IgD-negative memory B cell (primary cell): ENCODE results near the gene ZNF222. TPM values are rescaled to one million over a fixed set of nuclear protein-coding genes. Genes with fewer than 3 reads are reported as not detected.

Experiments used
- H3K27ac Mint-ChIP-seq, 3 donors: one replicate each; pipeline ENCODE4 v1.8.0; 2020 to 2022; ENCODE audit warnings: mild to moderate bottlenecking in 3 of 3, mixed read lengths in 3 of 3, moderate library complexity in 1 of 3
- H3K27me3 Mint-ChIP-seq: one replicate; pipeline ENCODE4 v1.8.0; 2021; ENCODE audit warnings: mixed read lengths
- H3K36me3 Mint-ChIP-seq: one replicate; pipeline ENCODE4 v1.8.0; 2020; ENCODE audit warnings: mild to moderate bottlenecking, mixed read lengths
- H3K4me1 Mint-ChIP-seq, 3 donors: one replicate each; pipeline ENCODE4 v1.8.0; 2020 to 2022; ENCODE audit warnings: mixed read lengths in 3 of 3, mild to moderate bottlenecking in 1 of 3
- H3K4me3 Mint-ChIP-seq, 4 donors: one replicate each; pipeline ENCODE4 v1.8.0; 2020 to 2022; ENCODE audit warnings: mild to moderate bottlenecking in 4 of 4, mixed read lengths in 4 of 4, moderate library complexity in 3 of 4
- H3K9me3 Mint-ChIP-seq, 3 donors: one replicate each; pipeline ENCODE4 v1.8.0; 2020 to 2021; ENCODE audit warnings: mixed read lengths in 3 of 3, mild to moderate bottlenecking in 1 of 3
- polyA plus RNA-seq: library from polyadenylated mRNA; unstranded; fragments of 300-500 nt; fragmentation: Illumina TruSeq; gene quantifications from one replicate; pipeline ENCODE4 v1.2.3, GENCODE V29; 2021

The ZNF222 gene
- 6.2 TPM for polyA plus RNA-seq

DNA sequence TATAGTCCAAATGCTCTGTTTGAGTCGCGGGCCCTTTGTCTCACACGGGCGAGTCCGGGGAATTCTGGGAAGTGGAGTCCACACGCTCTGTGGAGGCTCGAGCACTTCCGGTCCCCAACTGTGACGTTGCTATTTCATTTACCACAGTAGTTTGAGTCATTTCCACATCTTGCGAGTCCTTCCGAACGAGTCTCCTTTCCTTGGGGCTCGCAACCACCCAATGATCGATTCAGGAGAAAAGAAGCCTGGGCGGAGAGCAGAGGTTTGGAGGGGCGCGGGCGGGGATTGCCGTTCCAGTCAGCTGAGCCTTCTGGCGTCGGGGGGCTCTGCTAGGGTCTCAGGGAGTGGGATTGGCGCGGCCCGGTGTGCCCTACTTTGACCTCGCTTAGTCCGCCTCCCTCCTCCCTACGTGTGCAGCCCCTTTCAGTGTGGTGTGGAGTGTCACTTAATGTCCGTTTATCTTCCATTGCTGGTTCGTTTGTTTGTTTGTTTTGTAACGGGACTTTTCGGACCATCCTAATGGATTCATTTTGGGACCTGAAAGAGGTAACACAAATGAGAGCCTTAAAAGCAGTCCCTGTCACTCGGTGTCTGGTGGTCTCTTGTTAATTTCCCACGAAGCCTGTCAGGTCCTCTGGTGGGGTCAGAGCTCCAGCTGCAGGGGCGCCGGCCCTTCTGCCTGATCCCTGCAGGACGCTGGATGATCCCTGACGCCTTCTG lies at the start of gene ZNF222:
Gene ZNF222, plus strand, starts transcription at position 163 of the 720 bp plus-strand sequence. Its CDS starts 58 bp downstream, at position 221.
- Mint-ChIP-seq H3K27ac (peak within 1 kb of the TSS; percentile 39 to 85 (median 49)), H3K4me3 (peak within 1 kb of the TSS; percentile 97 to 99 (median 98)), H3K9me3 (peaks cover 18 to 33% (median 18%) of the 10 kb centered on the region in 3 donors), H3K36me3 (peaks cover 40% of the 10 kb centered on the region), H3K4me1 (peaks cover 14 to 22% (median 14%) of the 10 kb centered on the region in 3 donors), H3K27me3 (peaks cover 4% of the 10 kb centered on the region)

DNA sequence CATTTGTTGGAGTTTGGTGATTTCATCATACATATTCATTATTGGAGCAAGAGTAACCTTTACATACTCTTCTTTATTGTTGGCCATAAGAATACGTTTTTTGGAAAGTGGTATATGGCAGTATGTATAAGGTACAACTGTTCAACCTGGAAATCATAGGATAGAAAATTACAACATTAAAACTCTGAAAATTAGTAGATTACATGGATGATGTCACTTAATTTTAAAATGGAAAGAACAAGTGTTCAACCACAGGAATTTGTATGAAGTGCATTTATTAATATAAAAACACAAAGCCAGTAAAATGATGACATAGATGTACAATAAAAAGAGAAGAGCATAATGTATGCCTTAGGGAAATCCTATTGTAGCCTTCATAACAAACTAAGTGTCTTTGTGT lies 48.4 kb upstream of the ZNF222 start:
- Mint-ChIP-seq H3K27ac (no peak overlapping the region), H3K4me1 (no peaks in the 10 kb centered on the region), H3K27me3 (no peaks in the 10 kb centered on the region), H3K36me3 (peaks cover 9% of the 10 kb centered on the region), H3K4me3 (no peak overlapping the region), H3K9me3 (peaks cover 9 to 43% (median 30%) of the 10 kb centered on the region in 3 donors)

DNA sequence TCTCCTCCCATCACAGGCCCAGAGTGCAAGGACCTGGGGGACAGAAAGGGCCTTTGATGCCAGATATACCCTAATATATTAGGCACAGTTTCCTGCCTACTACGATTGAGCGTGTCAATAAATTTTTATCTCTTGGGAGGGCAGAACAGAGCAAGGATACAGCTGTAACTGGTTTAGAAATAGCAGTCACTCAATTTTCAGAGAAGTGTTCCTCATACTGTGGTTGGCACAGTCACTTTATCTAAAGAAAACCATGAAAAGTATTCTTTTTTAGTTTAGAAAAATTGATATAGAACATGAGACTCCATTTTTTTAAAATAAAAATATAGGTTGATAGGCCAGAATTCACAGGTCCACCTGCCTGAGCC lies 41.7 kb upstream of the ZNF222 start:
- peak overlapping the region in 1 of 3 donors; percentile 97 for H3K27ac Mint-ChIP-seq
- peak overlapping the region; percentile 76 to 97 (median 85) for H3K4me3 Mint-ChIP-seq
- H3K9me3 Mint-ChIP-seq: peaks cover 0 to 9% (median 0%) of the 10 kb centered on the region in 3 donors
- peaks cover 5% of the 10 kb centered on the region for H3K36me3 Mint-ChIP-seq
- H3K4me1 Mint-ChIP-seq: peaks cover 0 to 10% (median 9%) of the 10 kb centered on the region in 3 donors
- H3K27me3 Mint-ChIP-seq: no peaks in the 10 kb centered on the region

DNA sequence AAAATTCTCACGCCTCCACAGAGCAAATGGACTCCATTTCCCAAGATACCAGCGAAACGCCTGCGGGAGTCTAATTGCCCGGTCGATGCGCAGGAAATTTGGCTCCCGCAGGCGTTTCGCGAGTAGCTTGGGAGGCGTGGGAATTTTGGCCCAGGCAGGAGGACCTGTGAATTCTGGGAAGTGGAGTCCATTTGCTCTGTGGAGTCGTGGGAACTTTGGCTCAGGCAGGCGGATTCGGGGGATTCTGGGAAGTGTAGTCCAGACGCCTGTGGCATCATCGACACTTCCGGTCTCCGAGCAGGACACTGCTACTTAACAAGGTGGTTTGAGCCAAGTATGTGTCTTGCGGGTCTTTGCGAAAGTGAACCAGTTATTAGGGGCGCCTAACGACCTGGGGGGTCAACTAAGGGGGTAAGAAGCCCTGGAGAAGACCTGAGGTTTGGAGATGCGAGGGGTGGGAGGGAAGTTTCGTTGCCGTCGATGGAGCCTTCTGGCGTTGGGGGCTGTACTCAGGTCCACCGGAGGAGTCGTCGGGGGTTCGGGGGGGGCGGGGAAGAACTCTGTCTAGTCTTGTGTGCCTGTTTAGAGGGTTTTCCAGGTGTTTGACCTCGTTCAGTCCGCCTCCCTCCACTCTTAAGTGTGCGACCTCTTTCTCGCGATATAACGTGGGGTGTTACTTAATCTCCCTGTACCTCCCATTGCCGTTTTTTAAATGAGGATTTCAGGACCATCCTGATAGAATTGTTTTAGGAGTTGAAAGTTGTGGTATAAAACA lies 41.1 kb upstream of the ZNF222 start, which contains the start of gene ZNF155:
Gene ZNF155, plus strand, starts transcription at position 277 of the 775 bp plus-strand sequence. CDS start 4,356 bp downstream, outside the sequence.
- Mint-ChIP-seq H3K4me1 (peaks cover 0 to 12% (median 9%) of the 10 kb centered on the region in 3 donors), H3K4me3 (peak within 1 kb of the TSS; percentile 94 to 99 (median 98)), H3K9me3 (peaks cover 0 to 15% (median 0%) of the 10 kb centered on the region in 3 donors), H3K27ac (peak within 1 kb of the TSS; percentile 42 to 97 (median 67)), H3K27me3 (no peaks in the 10 kb centered on the region), H3K36me3 (peaks cover 11% of the 10 kb centered on the region)

DNA sequence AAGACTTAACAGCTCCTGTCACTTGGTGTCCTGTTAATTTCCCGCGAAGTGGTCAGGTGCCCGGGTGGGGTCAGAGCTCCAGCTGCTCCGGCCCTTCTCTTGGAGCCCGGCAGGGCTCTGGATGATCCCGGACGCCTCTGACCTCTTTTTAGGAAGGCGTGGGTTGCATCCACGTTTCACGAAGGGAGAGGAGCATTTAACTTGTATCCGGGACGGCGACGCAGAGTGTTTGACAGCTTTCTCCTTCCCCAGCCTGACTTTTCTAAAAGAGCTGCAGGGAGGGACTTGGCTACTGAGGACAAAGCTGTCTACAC lies 40.5 kb upstream of the ZNF222 start:
- H3K27ac Mint-ChIP-seq: peak overlapping the region in 2 of 3 donors; percentile 42 to 97
- peak overlapping the region; percentile 94 to 99 (median 98) for H3K4me3 Mint-ChIP-seq
- H3K4me1 Mint-ChIP-seq: peaks cover 0 to 12% (median 9%) of the 10 kb centered on the region in 3 donors
- peaks cover 16% of the 10 kb centered on the region for H3K36me3 Mint-ChIP-seq
- peaks cover 0 to 15% (median under 1%) of the 10 kb centered on the region in 3 donors for H3K9me3 Mint-ChIP-seq
- no peaks in the 10 kb centered on the region for H3K27me3 Mint-ChIP-seq

DNA sequence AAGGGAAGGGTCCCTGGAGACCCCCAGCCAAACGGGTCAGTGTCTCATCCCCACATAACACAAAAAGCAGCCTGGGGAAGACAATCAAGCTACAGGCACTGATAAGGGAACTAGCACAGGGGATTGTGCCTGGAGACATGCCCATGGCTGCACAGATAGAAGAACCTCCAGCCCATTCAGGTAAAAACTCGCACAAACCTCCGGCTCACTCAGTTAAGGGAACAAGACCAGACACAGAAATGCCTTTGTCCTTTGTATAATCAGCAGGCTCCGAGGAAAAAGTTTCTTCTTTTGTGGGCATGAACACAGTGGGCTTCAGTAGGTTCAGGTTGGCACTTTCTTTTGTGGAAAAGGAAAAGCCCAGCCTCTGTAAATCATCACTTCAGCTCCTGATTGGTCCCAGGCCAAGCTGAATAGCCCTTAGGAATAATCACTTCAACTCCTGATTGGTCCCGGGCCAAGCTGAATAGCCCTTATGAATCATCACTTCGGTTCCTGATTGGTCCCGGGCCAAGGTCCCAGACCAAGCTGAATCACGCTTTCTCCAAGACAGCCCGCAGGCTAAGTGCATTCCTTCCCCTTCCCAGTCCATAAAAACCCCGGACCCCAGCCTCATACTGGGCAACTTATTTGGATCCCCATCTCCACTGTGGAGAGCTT lies 27.4 kb upstream of the ZNF222 start:
- peaks cover 5 to 9% (median 8%) of the 10 kb centered on the region in 3 donors for H3K4me1 Mint-ChIP-seq
- peaks cover 11 to 25% (median 20%) of the 10 kb centered on the region in 3 donors for H3K9me3 Mint-ChIP-seq
- no peak overlapping the region for H3K27ac Mint-ChIP-seq
- peak overlapping the region in 1 of 4 donors; percentile 33 for H3K4me3 Mint-ChIP-seq
- H3K36me3 Mint-ChIP-seq: peaks cover 24% of the 10 kb centered on the region
- H3K27me3 Mint-ChIP-seq: no peaks in the 10 kb centered on the region

DNA sequence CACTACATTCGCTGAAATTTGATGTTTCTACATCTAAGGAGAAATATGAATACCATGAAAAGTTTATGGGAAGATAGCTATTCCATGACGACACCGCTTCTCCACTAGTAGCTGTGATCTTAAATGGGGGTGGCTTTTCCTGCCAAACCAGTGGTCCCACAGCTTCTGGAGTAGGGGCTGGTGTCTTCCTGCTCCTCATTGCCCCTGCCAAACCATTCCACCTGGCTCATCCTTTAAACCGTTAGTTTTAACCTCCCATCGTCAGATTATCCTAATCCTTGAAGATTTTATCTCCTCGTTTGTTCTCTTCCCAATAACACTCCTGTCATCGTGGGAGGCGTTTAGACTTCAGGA lies 23.0 kb upstream of the ZNF222 start:
- Mint-ChIP-seq H3K27me3 (no peaks in the 10 kb centered on the region), H3K36me3 (peaks cover 19% of the 10 kb centered on the region), H3K4me1 (peaks cover 11 to 24% (median 16%) of the 10 kb centered on the region in 3 donors), H3K27ac (peak overlapping the region; percentile 50 to 97 (median 95)), H3K9me3 (peaks cover 12 to 23% (median 20%) of the 10 kb centered on the region in 3 donors), H3K4me3 (peak overlapping the region; percentile 99 to 100 (median 99))

DNA sequence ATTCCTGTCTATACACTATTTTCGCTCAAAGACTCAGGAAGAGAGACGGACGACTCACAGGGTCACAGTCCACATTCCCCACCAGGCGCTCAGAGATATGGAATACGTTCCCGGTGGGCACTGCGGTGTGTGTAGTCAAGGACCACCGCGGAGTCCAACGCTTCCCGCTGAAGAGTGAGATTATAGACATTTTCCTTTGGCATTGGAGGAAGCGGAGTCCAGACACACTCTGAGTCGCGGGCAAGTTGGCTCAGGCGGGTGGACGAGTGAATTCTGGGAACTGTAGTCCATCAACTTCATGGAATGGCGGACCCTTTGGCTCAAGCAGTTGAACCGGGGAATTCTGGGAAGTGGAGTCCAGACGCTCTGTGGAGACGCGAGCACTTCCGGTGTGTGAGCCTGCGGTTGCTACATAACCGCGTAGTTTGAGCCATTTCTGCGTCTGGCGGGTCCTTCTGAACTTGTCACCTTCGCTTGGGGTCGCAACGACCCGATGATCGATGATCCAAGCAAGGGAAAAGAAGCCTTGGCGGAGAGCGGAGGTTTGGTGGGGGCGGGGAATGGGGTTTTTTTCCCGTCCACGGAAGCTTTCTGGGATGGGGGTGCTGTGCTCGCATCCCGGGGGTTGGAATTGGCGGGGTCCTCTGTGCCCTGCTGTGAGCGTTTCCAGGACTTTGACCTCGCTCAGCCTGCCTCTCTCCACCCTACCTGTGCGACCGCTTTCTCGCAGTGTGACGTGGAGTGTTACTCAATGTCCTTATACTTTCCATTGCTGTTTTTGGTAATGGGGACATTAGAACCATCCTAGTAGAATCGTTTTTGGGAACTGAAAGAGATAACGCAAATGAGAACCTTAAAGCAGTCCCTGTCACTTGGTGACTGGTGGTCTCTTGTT lies 22.4 kb upstream of the ZNF222 start, which contains the start of gene ZNF230:
Gene ZNF230, plus strand, starts transcription at position 392 of the 895 bp plus-strand sequence. CDS start 4,122 bp downstream, outside the sequence.
- H3K4me3 Mint-ChIP-seq: peak within 1 kb of the TSS; percentile 99 to 100 (median 99)
- H3K9me3 Mint-ChIP-seq: peaks cover 15 to 26% (median 26%) of the 10 kb centered on the region in 3 donors
- H3K36me3 Mint-ChIP-seq: peaks cover 20% of the 10 kb centered on the region
- peaks cover 11 to 24% (median 16%) of the 10 kb centered on the region in 3 donors for H3K4me1 Mint-ChIP-seq
- H3K27me3 Mint-ChIP-seq: no peaks in the 10 kb centered on the region
- H3K27ac Mint-ChIP-seq: peak within 1 kb of the TSS; percentile 95 to 97 (median 95)

DNA sequence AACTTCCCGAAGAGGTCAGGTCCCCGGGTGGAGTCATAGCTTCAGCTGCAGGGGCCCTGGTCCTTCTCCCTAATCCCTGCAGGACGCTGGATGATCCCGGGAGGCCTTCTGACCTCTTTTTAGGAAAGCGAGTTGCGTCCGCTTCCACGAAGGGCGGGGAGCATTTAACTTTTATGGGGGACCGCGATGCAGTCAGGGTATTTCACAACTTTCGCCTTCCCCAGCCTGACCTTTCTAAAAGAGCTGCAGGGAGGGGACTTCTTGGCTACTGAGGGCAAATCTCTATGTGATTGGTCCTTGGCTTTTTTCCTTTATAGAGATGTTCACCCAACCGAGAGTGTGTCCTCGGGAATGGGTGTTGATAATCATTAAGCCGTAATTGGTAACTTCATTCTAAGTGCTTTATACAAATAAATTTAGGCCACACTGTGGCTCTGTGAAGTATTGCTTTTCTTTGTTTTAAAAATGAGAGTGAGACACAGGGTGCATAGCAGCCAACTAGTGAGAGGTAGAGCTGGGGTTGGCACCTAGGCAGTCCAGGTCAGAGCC lies 21.6 kb upstream of the ZNF222 start:
- peak overlapping the region; percentile 95 to 97 (median 95) for H3K27ac Mint-ChIP-seq

DNA sequence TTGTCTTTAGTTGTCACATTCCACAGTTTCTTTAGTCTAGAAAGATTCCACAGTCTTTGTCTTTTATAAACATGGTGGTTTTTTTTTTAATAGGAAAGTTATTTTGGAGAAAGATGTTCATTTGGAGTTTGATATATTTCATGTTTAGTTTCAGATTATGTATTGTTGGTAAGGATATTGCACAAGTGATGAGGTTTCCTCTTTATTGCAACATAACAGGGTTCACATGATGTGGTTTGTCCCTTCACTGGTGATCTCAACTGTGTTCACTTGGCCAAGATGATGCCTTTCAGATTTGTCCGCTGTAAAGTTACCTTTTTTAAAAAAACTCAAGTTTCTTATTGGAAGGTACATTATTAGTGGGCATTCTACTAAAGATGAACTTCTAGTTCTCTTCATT lies 19.2 kb upstream of the ZNF222 start:
- peaks cover 28 to 47% (median 43%) of the 10 kb centered on the region in 3 donors for H3K9me3 Mint-ChIP-seq
- no peaks in the 10 kb centered on the region for H3K27me3 Mint-ChIP-seq
- H3K36me3 Mint-ChIP-seq: peaks cover 40% of the 10 kb centered on the region
- peak overlapping the region in 2 of 4 donors; percentile 50 to 75 for H3K4me3 Mint-ChIP-seq
- peaks cover 13 to 24% (median 16%) of the 10 kb centered on the region in 3 donors for H3K4me1 Mint-ChIP-seq
- no peak overlapping the region for H3K27ac Mint-ChIP-seq

More for the DNA sequence above, 21.6 kb upstream of the ZNF222 start:
- Mint-ChIP-seq H3K36me3 (peaks cover 24% of the 10 kb centered on the region), H3K4me3 (peak overlapping the region; percentile 99 to 100 (median 99)), H3K4me1 (peaks cover 11 to 24% (median 16%) of the 10 kb centered on the region in 3 donors), H3K9me3 (peaks cover 16 to 29% (median 27%) of the 10 kb centered on the region in 3 donors), H3K27me3 (no peaks in the 10 kb centered on the region)

DNA sequence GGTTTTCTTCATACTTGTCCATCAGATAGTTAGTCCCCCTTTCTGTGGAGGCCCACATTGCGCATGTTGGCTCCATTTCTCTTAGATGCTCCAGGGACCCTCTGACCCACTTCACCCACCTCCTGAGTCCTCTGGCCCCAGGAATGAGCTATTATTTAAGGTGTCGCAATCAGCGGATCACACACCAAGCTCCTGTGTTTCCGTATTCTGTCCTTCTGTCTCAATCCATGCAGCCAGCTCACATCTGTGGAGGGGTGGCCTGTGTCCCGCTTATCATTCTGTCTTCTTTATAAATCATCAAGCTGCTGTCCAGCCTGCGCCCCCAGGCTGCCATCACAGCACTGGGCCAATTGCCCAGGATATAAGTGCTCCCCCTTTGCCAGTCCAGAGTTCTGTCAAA lies 17.7 kb upstream of the ZNF222 start:
- Mint-ChIP-seq H3K9me3 (peaks cover 32 to 56% (median 55%) of the 10 kb centered on the region in 3 donors), H3K27ac (peak overlapping the region in 1 of 3 donors; percentile 12), H3K4me3 (peak overlapping the region in 3 of 4 donors; percentile 41 to 75 (median 47)), H3K4me1 (peaks cover 10 to 19% (median 11%) of the 10 kb centered on the region in 3 donors), H3K27me3 (no peaks in the 10 kb centered on the region), H3K36me3 (peaks cover 52% of the 10 kb centered on the region)

DNA sequence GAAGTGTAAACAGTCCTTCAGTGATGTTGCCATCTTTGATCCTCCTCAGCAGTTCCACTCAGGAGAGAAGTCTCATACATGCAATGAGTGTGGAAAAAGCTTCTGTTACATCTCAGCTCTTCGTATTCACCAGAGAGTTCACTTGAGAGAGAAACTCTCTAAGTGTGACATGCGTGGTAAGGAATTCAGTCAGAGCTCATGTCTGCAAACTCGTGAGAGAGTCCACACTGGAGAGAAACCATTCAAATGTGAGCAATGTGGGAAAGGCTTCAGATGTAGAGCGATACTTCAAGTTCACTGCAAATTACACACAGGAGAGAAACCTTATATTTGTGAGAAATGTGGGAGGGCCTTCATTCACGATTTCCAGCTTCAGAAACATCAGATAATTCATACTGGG lies 14.7 kb upstream of the ZNF222 start:
- no peaks in the 10 kb centered on the region for H3K27me3 Mint-ChIP-seq
- peaks cover 0 to 5% (median 4%) of the 10 kb centered on the region in 3 donors for H3K4me1 Mint-ChIP-seq
- H3K36me3 Mint-ChIP-seq: peaks cover 52% of the 10 kb centered on the region
- H3K9me3 Mint-ChIP-seq: peaks cover 37 to 74% (median 67%) of the 10 kb centered on the region in 3 donors
- no peak overlapping the region for H3K27ac Mint-ChIP-seq
- H3K4me3 Mint-ChIP-seq: peak overlapping the region in 1 of 4 donors; percentile 50

DNA sequence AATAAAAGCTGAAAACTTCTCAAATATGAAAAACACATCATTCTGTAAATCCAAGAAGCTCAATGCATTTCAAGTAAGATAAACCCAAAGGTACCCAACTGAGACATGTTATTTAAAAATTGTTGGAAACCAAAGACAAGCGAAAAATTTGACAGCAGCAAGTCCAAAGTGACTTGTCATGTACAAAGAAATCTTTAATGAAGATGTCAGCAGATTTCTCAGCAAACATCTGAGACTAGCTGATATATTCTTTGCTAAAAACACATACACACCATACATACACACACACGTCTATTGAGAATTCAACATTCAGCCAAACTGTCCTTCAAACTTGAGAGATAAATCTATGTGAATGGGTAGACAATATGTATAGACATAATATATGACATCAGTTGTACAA lies 5.7 kb upstream of the ZNF222 start:
- no peak overlapping the region for H3K27ac Mint-ChIP-seq
- peaks cover 17 to 48% (median 19%) of the 10 kb centered on the region in 3 donors for H3K9me3 Mint-ChIP-seq
- peaks cover 0 to 7% (median 0%) of the 10 kb centered on the region in 3 donors for H3K4me1 Mint-ChIP-seq
- no peak overlapping the region for H3K4me3 Mint-ChIP-seq
- peaks cover 1% of the 10 kb centered on the region for H3K36me3 Mint-ChIP-seq
- peaks cover 11% of the 10 kb centered on the region for H3K27me3 Mint-ChIP-seq
